Pancreas (tissue), 10 donors: ENCODE measurements around the gene TANGO2. TPM values are rescaled to one million over a fixed set of nuclear protein-coding genes. Genes with fewer than 3 reads are reported as not detected.
"Not testable (repeated sequence)": the region's sequence is repeated elsewhere in the genome, so short reads cannot be mapped to it uniquely, and the experiment has no call there.

Experiments
- ATAC-seq, 4 donors: fragments of 200-7000 bp; cut with Tn5 transposase; one replicate each; pipeline versions ENCODE4 v1.8.0 to v1.9.1; 2020; ENCODE audit warnings: mild to moderate bottlenecking in 4 of 4, moderate library complexity in 4 of 4
- DNase-seq, 6 donors: peaks; one replicate each; pipeline ENCODE4 v3.0.0-alpha.2; 2020
- FAIRE-seq: peaks from 2 replicates; lab custom pipeline; 2012; peaks lifted over from hg19 to GRCh38; lab: Jason Lieb, UNC
- H3K27ac ChIP-seq, 4 donors: fragments of 200-600 bp; sonication (generic); 1 replicate in 3 of 4; 2 replicates in 1 of 4; pipeline versions ENCODE4 v1.5.0 to v1.8.0; 2020
- H3K27me3 ChIP-seq, 4 donors: fragments of 200-600 bp; one replicate each; pipeline ENCODE4 v1.8.0; 2021
- H3K36me3 ChIP-seq, 3 donors: fragments of 200-600 bp; sonication (generic) in 1 of 3; one replicate each; pipeline versions ENCODE4 v1.5.0 to v1.8.0; 2020 to 2021
- H3K4me1 ChIP-seq, 3 donors: fragments of 200-600 bp; one replicate each; pipeline ENCODE4 v1.8.0; 2021
- H3K4me3 ChIP-seq, 4 donors: fragments of 200-600 bp; sonication (generic) in 2 of 4; one replicate each; pipeline versions ENCODE4 v1.5.0 to v1.8.0; 2020 to 2021
- H3K9me3 ChIP-seq, 4 donors: fragments of 200-600 bp; one replicate each; pipeline ENCODE4 v1.8.0; 2021
- CTCF ChIP-seq, 4 donors: fragments of 200-600 bp; sonication (generic) in 3 of 4; IDR thresholded peaks; one replicate each; pipeline versions ENCODE4 v1.5.0 to v1.8.0; 2021; ENCODE audit warnings: antibody characterized with exemption in 4 of 4
- WGBS, 2 donors: extraction: QIAGEN DNeasy Blood & Tissue Kit; methylation state at CpG; one replicate each; pipeline ENCODE4 v1.1.7; 2013; 5-methylcytosine and 5-hydroxymethylcytosine counted together
- intact Hi-C, 3 donors: fragments of 100-400 bp; cut with DNase I; formaldehyde crosslinking; loops; one replicate each; pipeline versions ENCODE4 v1.11.1 to v1.14.2; 2022
- polyA plus RNA-seq, 2 donors: library from polyadenylated mRNA; stranded (reverse); fragments of 200-250 nt; gene quantifications; one replicate each; pipeline ENCODE4 v1.2.3, GENCODE V29; 2013
- total RNA-seq, 6 donors: library from RNA; stranded (reverse); fragmentation: NEBNext Ultra II Directional in 4 of 6; extraction: Animal tissue kit (Norgen Biotek cat#: 25700) in 4 of 6; gene quantifications; one replicate each; pipeline versions ENCODE4 v1.2.1 to v1.2.4, GENCODE V29; 2021 to 2023
- donor health status: healthy with polysubstance abuse.
- donor health status: DM: no; HTN: no; CAD: no; lungs with moderate emphysema.
- donor health status: DM: no; HTN: no; CAD: no.
- donor health status: control.
- donor health status: control.
- donor health status: Bipolar disorder and iron deficiency.
- donor health status: DM: yes; HTN: yes; CAD: no.
- donor health status: DM: no; HTN: no; CAD: no.
- donor health status: DM: no; HTN: no; CAD: no.
- donor health status: DM: yes; HTN: yes; CAD: no.

Gene TANGO2
- total and polyA plus RNA-seq, 8 donors, result 4.0 to 20.4 (median 11.5) TPM

DNA sequence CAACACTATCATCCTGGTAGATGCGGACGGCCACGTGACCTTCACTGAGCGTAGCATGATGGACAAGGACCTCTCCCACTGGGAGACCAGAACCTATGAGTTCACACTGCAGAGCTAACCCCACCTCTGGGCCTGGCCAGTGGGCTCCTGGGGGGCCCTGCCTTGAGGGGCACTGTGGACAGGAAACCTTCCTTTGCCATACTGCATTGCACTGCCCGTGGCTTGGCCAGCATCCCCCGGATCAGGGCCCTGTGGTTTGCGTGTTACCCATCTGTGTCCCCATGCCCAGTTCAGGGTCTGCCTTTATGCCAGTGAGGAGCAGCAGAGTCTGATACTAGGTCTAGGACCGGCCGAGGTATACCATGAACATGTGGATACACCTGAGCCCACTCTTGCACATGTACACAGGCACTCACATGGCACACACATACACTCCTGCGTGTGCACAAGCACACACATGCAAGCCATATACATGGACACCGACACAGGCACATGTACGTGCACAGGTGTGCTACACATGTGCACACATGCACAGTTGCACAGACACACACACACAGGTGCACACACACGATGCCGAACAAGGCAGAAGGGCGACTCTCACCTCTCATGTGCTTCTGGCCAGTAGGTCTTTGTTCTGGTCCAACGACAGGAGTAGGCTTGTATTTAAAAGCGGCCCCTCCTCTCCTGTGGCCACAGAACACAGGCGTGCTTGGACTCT is 43.8 kb downstream of the TANGO2 start:
- peak in 1 of 6 donors; percentile 22 for DNase-seq
- H3K4me3 ChIP-seq, result no peak overlapping the region
- H3K4me1 ChIP-seq, result no peaks in the 10 kb centered on the region
- 89% methylated on average over 18 of the region's 18 CpGs for WGBS, 2 donors
- H3K36me3 ChIP-seq, result no peaks in the 10 kb centered on the region
- no peaks in the 10 kb centered on the region for H3K27me3 ChIP-seq
- no peak for ATAC-seq
- intact Hi-C loops, result no loop called here
- no peak for TF ChIP-seq CTCF (IDR thresholded peaks at IDR 0.05)
- H3K27ac ChIP-seq, result no peak overlapping the region
- H3K9me3 ChIP-seq, result no peaks in the 10 kb centered on the region
- FAIRE-seq, result no peak

- intact Hi-C loops, result no loop called here
- Histone ChIP-seq H3K27me3 (no peaks in the 10 kb centered on the region), H3K4me1 (no peaks in the 10 kb centered on the region), H3K36me3 (no peaks in the 10 kb centered on the region), H3K9me3 (no peaks in the 10 kb centered on the region), H3K4me3 (no peak overlapping the region), H3K27ac (no peak overlapping the region)
- no peak for TF ChIP-seq CTCF (IDR thresholded peaks at IDR 0.05)
- peak in 1 of 6 donors; percentile 53 for DNase-seq
- 89 to 91% methylated on average over 14 of the region's 14 CpGs for WGBS, 2 donors
- FAIRE-seq, result no peak
- no peak for ATAC-seq
These were observed 45.1 kb downstream of the TANGO2 start for GRCh38 chr22:20065896-20066616.

GRCh38 chr22:20066617-20067383 is 45.9 kb downstream of the TANGO2 start:
- TF ChIP-seq CTCF (IDR thresholded peaks at IDR 0.05), result no peak
- 93 to 94% methylated on average over 11 of the region's 11 CpGs for WGBS, 2 donors
- Histone ChIP-seq H3K4me3 (no peak overlapping the region), H3K36me3 (no peaks in the 10 kb centered on the region), H3K27me3 (no peaks in the 10 kb centered on the region), H3K9me3 (no peaks in the 10 kb centered on the region), H3K4me1 (no peaks in the 10 kb centered on the region), H3K27ac (no peak overlapping the region)
- ATAC-seq, result no peak
- peak in 2 of 6 donors; percentile 12 to 58 for DNase-seq
- intact Hi-C loops, result no loop called here
- FAIRE-seq, result no peak

GRCh38 chr22:20067384-20067682 is 46.4 kb downstream of the TANGO2 start:
- intact Hi-C loops, result not testable (repeated sequence)

DNA sequence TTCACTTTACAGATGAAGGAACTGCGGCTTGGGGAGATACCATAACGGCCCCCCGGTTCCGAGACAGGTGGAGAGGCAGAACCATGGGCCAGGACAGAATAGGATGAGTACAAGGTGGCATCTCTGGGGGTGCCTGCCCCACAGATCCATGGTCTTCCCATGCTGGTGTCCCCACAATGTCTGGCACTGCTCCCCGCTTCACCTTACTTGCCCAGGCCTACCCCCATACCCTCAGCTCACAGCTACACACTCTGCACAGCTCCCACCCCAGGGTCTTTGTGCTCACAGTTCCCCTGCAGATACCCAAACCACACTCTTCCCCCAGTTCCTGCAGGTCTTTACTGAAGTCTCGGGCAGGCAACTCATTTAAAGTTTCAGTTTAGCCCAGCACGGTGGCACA is 47.7 kb downstream of the TANGO2 start:
- no peak for TF ChIP-seq CTCF (IDR thresholded peaks at IDR 0.05)
- H3K4me1 ChIP-seq, result no peaks in the 10 kb centered on the region
- H3K27ac ChIP-seq, result no peak overlapping the region
- H3K9me3 ChIP-seq, result no peaks in the 10 kb centered on the region
- ATAC-seq (no peak), FAIRE-seq (no peak), DNase-seq (peak in 1 of 6 donors; percentile 19)
- intact Hi-C loops, result no loop called here
- H3K36me3 ChIP-seq, result no peaks in the 10 kb centered on the region
- 91 to 95% methylated on average over 7 of the region's 7 CpGs for WGBS, 2 donors
- no peak overlapping the region for H3K4me3 ChIP-seq
- no peaks in the 10 kb centered on the region for H3K27me3 ChIP-seq

More at GRCh38 chr22:20067384-20067682, 46.4 kb downstream of the TANGO2 start:
- not testable (repeated sequence) for H3K27me3 ChIP-seq, FAIRE-seq, H3K4me1 ChIP-seq, H3K9me3 ChIP-seq, ATAC-seq, H3K36me3 ChIP-seq, H3K4me3 ChIP-seq, DNase-seq, H3K27ac ChIP-seq
- WGBS, 2 donors, result 95 to 99% methylated on average over 3 of the region's 3 CpGs
